ENCODE measurements around the gene LSS. TPM values are rescaled to one million over a fixed set of nuclear protein-coding genes. Genes with fewer than 3 reads are reported as not detected.

LSS gene
- polyA plus RNA-seq, 3 donors: 22.8 to 33.3 (median 29.7) TPM

- no peak for DNase-seq (ENCODE audit: low read depth in 3 of 3, low spot score in 2 of 3)
These were observed 8.9 kb downstream of the LSS start for GRCh38 chr21:46219591-46220239.

DNA sequence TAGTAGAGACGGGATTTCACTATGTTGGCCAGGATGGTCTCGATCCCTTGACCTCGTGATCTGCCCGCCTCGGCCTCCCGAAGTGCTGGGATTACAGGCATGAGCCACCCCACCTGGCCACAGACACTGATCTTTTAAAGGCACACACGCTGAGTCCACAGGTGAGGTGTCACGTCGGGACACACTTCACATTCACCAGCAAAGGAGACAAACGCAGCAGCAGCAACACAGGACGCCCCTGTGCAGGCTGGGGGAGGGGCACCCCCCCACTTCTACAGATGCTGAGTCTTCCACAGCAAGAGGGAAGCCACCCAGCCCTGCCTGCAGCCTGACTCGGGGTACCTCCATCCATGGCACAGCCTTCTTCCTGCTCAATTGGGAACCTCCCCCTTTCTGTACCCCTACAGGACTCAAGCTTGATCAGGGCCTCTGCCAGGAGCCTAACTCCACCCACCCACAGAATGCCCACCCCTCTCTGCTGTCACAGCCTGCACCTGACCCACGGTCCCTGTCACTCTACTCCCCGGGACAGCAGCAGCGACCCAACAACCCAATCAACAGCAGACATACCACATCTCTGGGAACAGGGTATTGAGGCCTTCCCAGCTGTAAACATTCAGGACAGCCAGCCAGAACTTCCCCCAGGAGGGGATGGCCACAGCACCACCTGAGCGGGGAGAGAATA is 9.5 kb downstream of the LSS start:
- DNase-seq (ENCODE audit: low read depth in 3 of 3, low spot score in 2 of 3): no peak

GRCh38 chr21:46217511-46218196 is 10.9 kb downstream of the LSS start:
- DNase-seq (ENCODE audit: low read depth in 3 of 3, low spot score in 2 of 3): no peak

DNA sequence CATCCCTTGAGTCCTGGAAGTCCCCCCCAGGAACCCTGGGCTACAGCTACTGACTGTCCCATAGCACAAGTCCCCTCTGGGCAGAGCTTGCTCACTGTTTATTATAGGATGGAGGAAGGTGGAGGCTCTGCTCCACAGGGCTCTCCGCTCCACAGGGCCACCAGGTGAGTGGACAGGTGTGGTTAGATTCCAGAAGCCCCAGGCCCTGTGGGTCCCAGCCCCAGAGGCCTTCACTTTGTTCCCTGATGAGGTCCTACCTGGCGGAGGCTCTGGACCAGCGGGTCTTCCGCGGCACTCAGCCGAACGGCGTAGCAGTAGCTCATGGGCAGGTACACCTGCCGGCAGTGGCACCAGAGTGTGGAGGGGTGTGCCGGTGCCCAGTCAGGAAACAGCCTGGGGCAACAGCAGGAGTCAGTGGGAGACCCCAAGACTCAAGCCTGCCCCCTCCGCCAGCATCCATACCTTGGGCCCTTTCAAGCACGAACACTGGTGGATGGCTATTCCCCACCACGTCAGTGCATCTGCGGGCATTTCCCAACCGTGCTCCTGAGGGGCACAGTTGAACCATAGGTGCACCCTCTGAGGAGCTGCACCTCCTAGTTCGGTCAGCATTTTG is 12.3 kb downstream of the LSS start:
- no peak for DNase-seq (ENCODE audit: low read depth in 3 of 3, low spot score in 2 of 3)

DNA sequence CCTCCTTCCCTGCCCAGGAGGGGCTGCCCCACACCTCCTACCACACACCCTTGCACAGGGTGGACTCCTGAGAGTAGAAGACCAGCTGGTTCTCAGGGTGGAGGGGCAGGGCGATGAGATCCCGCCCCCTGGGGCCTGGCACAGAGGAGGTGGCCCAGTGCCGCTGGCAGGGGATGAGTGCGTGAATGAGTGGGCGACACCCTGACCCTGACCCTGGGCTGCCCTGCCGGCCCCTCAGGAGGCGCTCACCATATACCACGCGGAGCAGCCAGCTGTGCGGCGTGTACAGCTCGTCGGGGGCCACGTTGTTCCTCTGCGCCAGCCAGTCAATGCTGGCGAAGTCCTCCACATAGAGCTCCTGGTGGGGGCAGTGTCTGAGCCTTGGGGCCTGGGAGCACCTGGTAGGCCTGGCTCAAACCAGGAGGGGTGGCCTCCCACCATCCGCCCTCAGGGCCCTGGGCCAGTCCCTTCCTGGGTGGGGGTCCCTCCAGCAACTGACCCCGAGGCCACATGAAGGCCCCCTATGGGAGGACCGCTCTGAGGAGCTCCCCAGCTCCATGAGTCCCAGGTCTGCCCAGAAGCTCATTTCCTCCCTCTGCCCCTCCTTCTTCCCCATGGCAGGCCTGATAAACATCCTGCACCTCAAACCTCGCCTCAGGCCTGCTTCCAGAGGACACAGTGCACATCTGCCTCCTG is 13.0 kb downstream of the LSS start:
- no peak for DNase-seq (ENCODE audit: low read depth in 3 of 3, low spot score in 2 of 3)

GRCh38 chr21:46214478-46215340 is 13.9 kb downstream of the LSS start:
- DNase-seq (ENCODE audit: low read depth in 3 of 3, low spot score in 2 of 3): no peak

GRCh38 chr21:46213620-46214286 is 14.8 kb downstream of the LSS start:
- no peak for DNase-seq (ENCODE audit: low read depth in 3 of 3, low spot score in 2 of 3)

DNA sequence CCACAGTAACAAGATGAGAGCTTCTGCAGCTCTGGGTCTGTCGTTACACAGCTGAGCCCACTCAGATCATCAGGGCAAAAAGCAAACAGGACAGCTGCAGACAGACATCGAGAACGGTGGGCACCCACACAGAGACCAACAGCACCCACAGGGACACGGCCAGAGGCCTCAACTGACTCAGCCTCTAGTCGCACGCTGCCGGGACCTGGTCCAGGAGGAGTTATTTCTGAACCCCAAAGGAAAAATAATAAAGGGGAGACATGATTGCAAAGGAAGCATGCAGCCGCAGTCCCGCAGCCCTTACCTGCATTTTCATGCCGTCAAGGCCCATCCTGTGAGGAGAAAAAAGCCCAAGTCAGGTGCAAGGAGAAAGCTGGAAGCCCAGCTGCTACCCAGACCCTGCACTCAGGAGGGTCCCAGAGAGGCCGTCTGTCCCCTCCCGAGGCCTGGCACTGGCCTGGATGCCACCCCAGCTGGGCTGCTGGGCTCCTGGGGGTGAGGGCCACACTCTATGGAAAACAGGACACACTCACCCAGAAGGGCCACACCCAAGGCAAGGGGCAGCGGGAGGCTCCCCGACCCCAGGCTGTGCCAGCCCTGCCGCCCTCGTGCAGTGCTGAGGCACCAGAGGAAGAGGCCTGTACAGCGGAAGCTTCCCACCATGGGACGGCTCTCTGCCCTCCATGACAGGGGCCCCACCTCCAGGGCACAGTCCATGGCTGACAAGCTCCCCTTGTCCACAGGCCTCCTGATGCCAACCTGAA is 15.7 kb downstream of the LSS start:
- no peak for DNase-seq (ENCODE audit: low read depth in 3 of 3, low spot score in 2 of 3)

DNA sequence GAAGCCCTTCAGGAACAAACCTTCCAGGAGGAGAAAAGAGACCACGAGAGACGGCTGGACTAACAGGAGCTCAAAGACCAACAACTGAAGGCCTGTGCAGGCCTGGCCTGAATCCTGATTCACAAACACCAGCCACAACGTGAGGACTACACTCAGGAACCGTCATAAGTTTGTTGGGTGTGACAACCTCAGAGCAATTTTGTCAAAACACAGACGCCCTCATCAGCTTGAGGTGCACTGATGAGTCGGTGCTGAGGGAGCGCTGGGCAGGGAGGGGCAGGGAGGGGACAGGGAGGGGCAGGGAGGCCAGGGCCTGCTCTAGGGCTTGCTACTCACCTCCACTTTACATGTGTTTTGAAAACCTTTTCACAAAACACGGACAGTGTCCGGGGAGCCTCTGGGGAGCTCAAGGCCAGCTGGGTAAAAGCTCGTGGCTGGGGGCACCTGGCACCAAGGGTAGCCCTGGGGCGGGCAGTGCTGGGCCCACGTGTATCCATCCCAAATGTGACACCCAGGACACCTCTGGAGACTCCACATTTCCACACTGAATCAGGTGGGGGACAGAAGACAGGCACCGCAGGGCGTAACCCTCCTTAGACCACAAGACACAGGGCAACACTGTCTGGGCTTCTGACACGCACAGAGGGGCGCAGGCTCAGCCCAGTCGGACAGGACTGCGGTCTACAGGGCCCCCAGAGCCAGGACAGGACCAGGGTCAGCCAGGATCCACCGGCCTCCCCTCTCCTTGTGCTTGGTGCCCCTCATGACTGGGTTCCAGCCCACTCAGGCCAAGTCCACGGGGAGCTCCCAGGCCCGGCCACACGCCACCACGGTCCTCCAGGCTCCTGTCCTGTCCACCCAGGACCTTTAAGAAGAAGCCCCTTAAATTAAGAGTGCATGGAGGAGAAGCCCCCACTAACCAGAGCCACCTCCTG is 16.5 kb downstream of the LSS start:
- DNase-seq (ENCODE audit: low read depth in 3 of 3, low spot score in 2 of 3): no peak

GRCh38 chr21:46211376-46211775 is 17.2 kb downstream of the LSS start:
- no peak for DNase-seq (ENCODE audit: low read depth in 3 of 3, low spot score in 2 of 3)

GRCh38 chr21:46210378-46211136 is 18.0 kb downstream of the LSS start:
- no peak for DNase-seq (ENCODE audit: low read depth in 3 of 3, low spot score in 2 of 3)

GRCh38 chr21:46208761-46209721 is 19.5 kb downstream of the LSS start:
- no peak for DNase-seq (ENCODE audit: low read depth in 3 of 3, low spot score in 2 of 3)

DNA sequence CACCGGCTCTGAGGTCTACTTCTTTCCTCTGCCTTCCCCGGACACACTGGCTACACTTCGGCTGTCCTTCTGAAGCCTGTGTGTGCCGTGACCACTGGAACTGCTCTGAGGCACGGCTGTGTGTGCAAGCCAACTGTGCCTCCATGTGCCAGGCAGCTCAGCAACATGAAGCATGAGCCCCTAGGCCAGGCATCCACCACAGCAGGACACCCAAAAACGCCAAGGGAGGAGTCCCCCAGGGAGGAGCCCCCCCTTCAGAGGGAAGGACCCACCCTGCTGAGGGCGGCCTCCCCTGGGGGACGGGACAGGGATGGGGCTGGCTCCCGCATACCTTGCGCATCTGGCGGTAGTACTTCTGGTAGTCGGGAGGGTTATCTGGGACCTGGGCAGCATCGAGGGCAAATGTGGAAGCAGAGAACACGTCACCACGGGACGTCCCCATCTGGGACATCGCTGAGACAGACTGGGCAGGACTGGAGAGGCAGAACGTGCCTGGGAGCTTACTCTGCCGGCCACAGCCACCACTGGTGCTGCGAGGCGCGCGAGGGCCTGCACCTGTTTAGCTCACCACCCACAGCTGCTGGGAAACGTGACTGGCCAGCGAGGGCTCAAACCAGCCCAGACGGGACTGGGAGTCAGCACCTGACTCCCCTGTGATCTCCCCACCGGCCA is 20.5 kb downstream of the LSS start:
- DNase-seq (ENCODE audit: low read depth in 3 of 3, low spot score in 2 of 3): no peak

GRCh38 chr21:46207006-46207919 is 21.3 kb downstream of the LSS start:
- no peak for DNase-seq (ENCODE audit: low read depth in 3 of 3, low spot score in 2 of 3)

Data from right renal cortex interstitium (tissue), 3 donors.